HepG2 (cell line): ENCODE measurements around the gene NAV2. TPM values are rescaled to one million over a fixed set of nuclear protein-coding genes. Genes with fewer than 3 reads are reported as not detected.

Experiments
- ATF7 ChIP-seq, 2 experiments: fragments of 450-650 bp in 1 of 2; sonication (generic) in 1 of 2; formaldehyde crosslinking in 1 of 2; IDR thresholded peaks; 2 replicates each; pipeline versions ENCODE4 v1.4.0 to v1.6.1; 2016 to 2020; ENCODE audit warnings: antibody characterized with exemption in 1 of 2, mild to moderate bottlenecking in 1 of 2, missing genetic modification reagents in 1 of 2
- CBX1 ChIP-seq: IDR thresholded peaks from one replicate; pipeline ENCODE4 v1.6.1; 2016; ENCODE audit warnings: antibody characterized with exemption, low read depth
- EHMT2 ChIP-seq: fragments of 200-600 bp; sonication (generic); IDR thresholded peaks from 2 replicates; pipeline ENCODE4 v1.7.0; 2017; ENCODE audit warnings: antibody characterized with exemption, low read depth, low read length, borderline replicate concordance
- FOXM1 ChIP-seq: sonication (generic); formaldehyde crosslinking; IDR thresholded peaks from 2 replicates; pipeline ENCODE4 v1.5.0; 2020; ENCODE audit warnings: missing genetic modification reagents
- HNF1A ChIP-seq, 2 experiments: sonication (generic) in 1 of 2; formaldehyde crosslinking in 1 of 2; IDR thresholded peaks; 2 replicates each; pipeline versions ENCODE4 v1.4.0 to v1.6.1; 2016 to 2020; ENCODE audit warnings: borderline replicate concordance in 1 of 2, low read depth in 1 of 2, mild to moderate bottlenecking in 1 of 2, missing genetic modification reagents in 1 of 2
- HNF4A ChIP-seq: sonication (generic); formaldehyde crosslinking; IDR thresholded peaks from 2 replicates; pipeline ENCODE4 v1.4.0; 2020; ENCODE audit warnings: missing genetic modification reagents
- JUND ChIP-seq: sonication (generic); formaldehyde crosslinking; IDR thresholded peaks from 2 replicates; pipeline ENCODE4 v1.8.0; 2022; ENCODE audit warnings: mild to moderate bottlenecking, missing genetic modification reagents
- KDM1A ChIP-seq: IDR thresholded peaks from 2 replicates; pipeline ENCODE4 v1.6.1; 2016; ENCODE audit warnings: missing compliant biosample characterization
- MZF1 ChIP-seq: sonication (generic); formaldehyde crosslinking; IDR thresholded peaks from 2 replicates; pipeline ENCODE4 v1.8.1; 2023; ENCODE audit warnings: mild to moderate bottlenecking, missing genetic modification reagents, borderline replicate concordance
- NFRKB ChIP-seq: fragments of 450-650 bp; IDR thresholded peaks from 2 replicates; pipeline ENCODE4 v1.6.1; 2017
- POLR2AphosphoS5 ChIP-seq: IDR thresholded peaks from 2 replicates; pipeline ENCODE4 v1.6.1; 2012; ENCODE audit warnings: low read depth, low read length
- PRDM4 ChIP-seq: sonication (generic); formaldehyde crosslinking; IDR thresholded peaks from 2 replicates; pipeline ENCODE4 v1.9.0; 2021; ENCODE audit warnings: missing genetic modification reagents, borderline replicate concordance
- SP2 ChIP-seq: sonication (generic); formaldehyde crosslinking; IDR thresholded peaks from 2 replicates; pipeline ENCODE4 v1.5.1; 2020; ENCODE audit warnings: mild to moderate bottlenecking, missing genetic modification reagents
- SRSF4 ChIP-seq: fragments of 200-400 bp; formaldehyde crosslinking; IDR thresholded peaks from one replicate; pipeline ENCODE4 v1.6.1; 2018; ENCODE audit warnings: mild to moderate bottlenecking, low read depth, low read length, moderate library complexity; ENCODE audit not compliant: poor library complexity, severe bottlenecking
- TEAD2 ChIP-seq: sonication (generic); formaldehyde crosslinking; IDR thresholded peaks from 2 replicates; pipeline ENCODE4 v1.9.0; 2021; ENCODE audit warnings: missing genetic modification reagents
- TRAFD1 ChIP-seq: sonication (generic); formaldehyde crosslinking; IDR thresholded peaks from 2 replicates; pipeline ENCODE4 v1.5.1; 2020; ENCODE audit warnings: missing genetic modification reagents, mild to moderate bottlenecking, borderline replicate concordance
- ZNF292 ChIP-seq: sonication (generic); formaldehyde crosslinking; IDR thresholded peaks from 2 replicates; pipeline ENCODE4 v1.8.1; 2022; ENCODE audit warnings: mild to moderate bottlenecking, low read depth, missing genetic modification reagents, borderline replicate concordance
- ZNF343 ChIP-seq: sonication (generic); formaldehyde crosslinking; IDR thresholded peaks from 2 replicates; pipeline ENCODE4 v1.4.0; 2020; ENCODE audit warnings: mild to moderate bottlenecking, missing genetic modification reagents
- ZNF543 ChIP-seq: sonication (generic); formaldehyde crosslinking; IDR thresholded peaks from 2 replicates; pipeline ENCODE4 v1.4.0; 2020; ENCODE audit warnings: mild to moderate bottlenecking, missing genetic modification reagents
- ZNF788 ChIP-seq: sonication (generic); formaldehyde crosslinking; IDR thresholded peaks from 2 replicates; pipeline ENCODE4 v1.5.0; 2020; ENCODE audit warnings: mild to moderate bottlenecking, missing genetic modification reagents, borderline replicate concordance
- ZNF879 ChIP-seq: sonication (generic); formaldehyde crosslinking; IDR thresholded peaks from 2 replicates; pipeline ENCODE4 v1.8.1; 2023; ENCODE audit warnings: missing genetic modification reagents
- polyA plus RNA-seq, 8 experiments: library from polyadenylated mRNA; depleted of rRNA in 3 of 8; stranded (reverse) in 7 of 8; unstranded in 1 of 8; fragments of >200 nt; fragmentation: Illumina TruSeq in 4 of 8; extraction: Trizol in 4 of 8; gene quantifications; 2 replicates each; pipeline versions ENCODE4 v1.2.1 to v1.2.3, GENCODE V29; 2011 to 2016; ENCODE audit warnings: low read depth in 4 of 8, missing spikeins in 1 of 8, mixed read lengths in 1 of 8; ENCODE audit not compliant: insufficient read depth in 1 of 8
- total RNA-seq, 5 experiments: library from RNA; depleted of rRNA; stranded (reverse); fragments of >200 nt; fragmentation: Illumina TruSeq; extraction: Trizol; gene quantifications; 2 replicates each; pipeline ENCODE4 v1.2.3, GENCODE V29; 2016; ENCODE audit warnings: low read depth in 1 of 5

The NAV2 gene
- total and polyA plus RNA-seq, 2 of the 13 experiments (the other 11 are each of a cell fraction or from before 2014, with no cell fraction given): 9.3 to 34.6 TPM

GRCh38 chr11:20011307-20011951 lies 298.8 kb downstream of the NAV2 start (continued):
- TF ChIP-seq HNF1A (IDR thresholded peaks at IDR 0.05; ENCODE audit: low read depth): peak; percentile 49; the same call in 1 of the 2 replicates
- TF ChIP-seq HNF1A (CRISPR knock-in tag; IDR thresholded peaks at IDR 0.05; ENCODE audit: borderline replicate concordance): no peak
- TF ChIP-seq TRAFD1 (CRISPR knock-in tag): no peak
- no peak for TF ChIP-seq ZNF788 (CRISPR knock-in tag)
- no peak for TF ChIP-seq ZNF292 (CRISPR knock-in tag)
- no peak for TF ChIP-seq CBX1
- TF ChIP-seq HNF4A (CRISPR knock-in tag): peak; percentile 67
- no peak for TF ChIP-seq ZNF543 (CRISPR knock-in tag)
- no peak for TF ChIP-seq SRSF4
- no peak for TF ChIP-seq MZF1 (CRISPR knock-in tag)
- TF ChIP-seq POLR2AphosphoS5: no peak
- TF ChIP-seq KDM1A (CRISPR knock-in tag): no peak
- TF ChIP-seq SP2 (CRISPR knock-in tag): no peak
- no peak for TF ChIP-seq EHMT2
- TF ChIP-seq NFRKB: no peak
- peak; percentile 26; the same call in 1 of the 2 replicates for TF ChIP-seq ATF7 (IDR thresholded peaks at IDR 0.05)
- no peak for TF ChIP-seq ATF7 (CRISPR knock-in tag; IDR thresholded peaks at IDR 0.05)
- no peak for TF ChIP-seq ZNF343 (CRISPR knock-in tag)
- TF ChIP-seq JUND (CRISPR knock-in tag): peak; percentile 92
- no peak for TF ChIP-seq FOXM1
- TF ChIP-seq TEAD2 (CRISPR knock-in tag): no peak
- TF ChIP-seq PRDM4 (CRISPR knock-in tag): no peak
- no peak for TF ChIP-seq ZNF879
